Measurements from ENCODE around the gene FAM209A. TPM values are rescaled to one million over a fixed set of nuclear protein-coding genes. Genes with fewer than 3 reads are reported as not detected.
"Not testable (repeated sequence)": the region's sequence is repeated elsewhere in the genome, so short reads cannot be mapped to it uniquely, and the experiment has no call there.

Gene FAM209A
- total RNA-seq, 2 experiments from 2014 or later, result 1.4 to 3.0 TPM

- Mint-ChIP-seq H3K4me1 (peaks cover 11% of the 10 kb centered on the region), H3K4me3 (no peak overlapping the region), H3K36me3 (ENCODE audit: low read depth) (peaks cover 76% of the 10 kb centered on the region), H3K27me3 (no peaks in the 10 kb centered on the region), H3K27ac (no peak overlapping the region), H3K9me3 (peaks cover 10% of the 10 kb centered on the region)
- no peak for DNase-seq
- POLR2A ChIA-PET, result no interaction called here
- CTCF ChIA-PET, result no interaction called here
These were observed 6.4 kb upstream of the FAM209A start for GRCh38 chr20:56518126-56518525.

- no peak for DNase-seq
- ChIA-PET POLR2A (no interaction called here), CTCF (interaction anchor here (0.8 kb wide), 1 partner anchor 122 kb away, joined by 3 read pairs; no protein-coding TSS in a partner anchor)
- Mint-ChIP-seq H3K27me3 (no peaks in the 10 kb centered on the region), H3K4me1 (peaks cover 14% of the 10 kb centered on the region), H3K36me3 (ENCODE audit: low read depth) (peaks cover 71% of the 10 kb centered on the region), H3K27ac (no peak overlapping the region), H3K9me3 (peaks cover 10% of the 10 kb centered on the region), H3K4me3 (no peak overlapping the region)
These were observed 5.7 kb upstream of the FAM209A start for GRCh38 chr20:56518721-56519398.

- CTCF ChIA-PET, result no interaction called here
- H3K27ac Mint-ChIP-seq, result no peak overlapping the region
- H3K27me3 Mint-ChIP-seq, result no peaks in the 10 kb centered on the region
- peaks cover 14% of the 10 kb centered on the region for H3K4me1 Mint-ChIP-seq
- H3K36me3 Mint-ChIP-seq (ENCODE audit: low read depth), result peaks cover 71% of the 10 kb centered on the region
- no peak overlapping the region for H3K4me3 Mint-ChIP-seq
- peaks cover 10% of the 10 kb centered on the region for H3K9me3 Mint-ChIP-seq
- POLR2A ChIA-PET, result no interaction called here
- no peak for DNase-seq
These were observed 5.0 kb upstream of the FAM209A start for GRCh38 chr20:56519551-56519950.

- Mint-ChIP-seq H3K27me3 (no peaks in the 10 kb centered on the region), H3K4me1 (peaks cover 14% of the 10 kb centered on the region), H3K36me3 (ENCODE audit: low read depth) (peaks cover 68% of the 10 kb centered on the region), H3K4me3 (no peak overlapping the region), H3K9me3 (peaks cover 10% of the 10 kb centered on the region), H3K27ac (no peak overlapping the region)
- no peak for DNase-seq
- ChIA-PET POLR2A (no interaction called here), CTCF (no interaction called here)
These were observed 4.4 kb upstream of the FAM209A start for GRCh38 chr20:56520180-56520579.

- CTCF ChIA-PET, H3K4me3 Mint-ChIP-seq, POLR2A ChIA-PET, DNase-seq, H3K27me3 Mint-ChIP-seq, H3K27ac Mint-ChIP-seq: not testable (repeated sequence)
- Mint-ChIP-seq H3K4me1 (peaks cover 14% of the 10 kb centered on the region), H3K9me3 (peaks cover 10% of the 10 kb centered on the region), H3K36me3 (ENCODE audit: low read depth) (peaks cover 63% of the 10 kb centered on the region)
These were observed 3.7 kb upstream of the FAM209A start for GRCh38 chr20:56520746-56521354.

GRCh38 chr20:56522311-56522710 is 2.2 kb upstream of the FAM209A start:
- Mint-ChIP-seq H3K27ac (no peak overlapping the region), H3K4me1 (peaks cover 14% of the 10 kb centered on the region), H3K4me3 (no peak overlapping the region), H3K27me3 (no peaks in the 10 kb centered on the region), H3K9me3 (peaks cover 10% of the 10 kb centered on the region), H3K36me3 (ENCODE audit: low read depth) (peaks cover 49% of the 10 kb centered on the region)
- ChIA-PET POLR2A (no interaction called here), CTCF (no interaction called here)
- no peak for DNase-seq

- H3K4me3 Mint-ChIP-seq, result no peak overlapping the region
- H3K27me3 Mint-ChIP-seq, result no peaks in the 10 kb centered on the region
- no peak for DNase-seq
- no peak overlapping the region for H3K27ac Mint-ChIP-seq
- ChIA-PET POLR2A (no interaction called here), CTCF (no interaction called here)
- no peaks in the 10 kb centered on the region for H3K36me3 Mint-ChIP-seq (ENCODE audit: low read depth)
- H3K9me3 Mint-ChIP-seq, result no peaks in the 10 kb centered on the region
- H3K4me1 Mint-ChIP-seq, result peaks cover 8% of the 10 kb centered on the region
These were observed 3.0 kb downstream of the FAM209A start for GRCh38 chr20:56527521-56527920.

GRCh38 chr20:56532946-56533345 is 8.4 kb downstream of the FAM209A start, which contains the start of gene FAM209B:
TSS of gene FAM209B (plus strand) at chr20:56533246. CDS start at chr20:56533342, 96 bp downstream.
- H3K36me3 Mint-ChIP-seq (ENCODE audit: low read depth); DNase-seq; H3K27me3 Mint-ChIP-seq; POLR2A ChIA-PET; H3K9me3 Mint-ChIP-seq; H3K4me3 Mint-ChIP-seq; H3K4me1 Mint-ChIP-seq; H3K27ac Mint-ChIP-seq: not testable (repeated sequence)
- CTCF ChIA-PET, result interaction anchor here (1.0 kb wide), 1 partner anchor 138 kb away, joined by 3 read pairs; no protein-coding TSS in a partner anchor

- POLR2A ChIA-PET, result no interaction called here
- Mint-ChIP-seq H3K27ac (no peak overlapping the region), H3K36me3 (ENCODE audit: low read depth) (no peaks in the 10 kb centered on the region), H3K27me3 (no peaks in the 10 kb centered on the region), H3K4me3 (no peak overlapping the region), H3K4me1 (peaks cover 11% of the 10 kb centered on the region), H3K9me3 (no peaks in the 10 kb centered on the region)
- CTCF ChIA-PET, result no interaction called here
- DNase-seq, result no peak
These were observed 13.5 kb downstream of the FAM209A start for GRCh38 chr20:56537997-56538396.

- H3K36me3 Mint-ChIP-seq (ENCODE audit: low read depth), result no peaks in the 10 kb centered on the region
- H3K4me3 Mint-ChIP-seq, result no peak overlapping the region
- no peak overlapping the region for H3K27ac Mint-ChIP-seq
- ChIA-PET POLR2A (no interaction called here), CTCF (interaction anchor here (1.0 to 1.2 kb wide), 2 partner anchors 10 to 15 kb away, joined by 3 to 5 read pairs; no protein-coding TSS in a partner anchor)
- H3K9me3 Mint-ChIP-seq, result no peaks in the 10 kb centered on the region
- no peak for DNase-seq
- peaks cover 10% of the 10 kb centered on the region for H3K4me1 Mint-ChIP-seq
- H3K27me3 Mint-ChIP-seq, result peaks cover 1% of the 10 kb centered on the region
These were observed 15.9 kb downstream of the FAM209A start for GRCh38 chr20:56540415-56540814.

GRCh38 chr20:56542489-56543030 is 18.0 kb downstream of the FAM209A start:
- no peak overlapping the region for H3K27ac Mint-ChIP-seq
- DNase-seq, result no peak
- H3K4me3 Mint-ChIP-seq, result no peak overlapping the region
- H3K9me3 Mint-ChIP-seq, result no peaks in the 10 kb centered on the region
- ChIA-PET CTCF (interaction anchor here (0.8 kb wide), 1 partner anchor 8 kb away, joined by 3 read pairs; no protein-coding TSS in a partner anchor), POLR2A (no interaction called here)
- H3K4me1 Mint-ChIP-seq, result peaks cover 6% of the 10 kb centered on the region
- H3K27me3 Mint-ChIP-seq, result peaks cover 1% of the 10 kb centered on the region
- H3K36me3 Mint-ChIP-seq (ENCODE audit: low read depth), result no peaks in the 10 kb centered on the region

GRCh38 chr20:56551571-56551970 is 27.0 kb downstream of the FAM209A start:
- DNase-seq, result no peak
- Mint-ChIP-seq H3K36me3 (ENCODE audit: low read depth) (no peaks in the 10 kb centered on the region), H3K4me1 (peaks cover 8% of the 10 kb centered on the region), H3K4me3 (no peak overlapping the region), H3K27ac (no peak overlapping the region), H3K9me3 (no peaks in the 10 kb centered on the region), H3K27me3 (no peaks in the 10 kb centered on the region)
- POLR2A ChIA-PET, result no interaction called here
- CTCF ChIA-PET, result interaction anchor here (0.7 to 2.6 kb wide), 7 partner anchors 8 to 781 kb away, joined by 3 to 10 read pairs (median 4); no protein-coding TSS in a partner anchor

- no peaks in the 10 kb centered on the region for H3K9me3 Mint-ChIP-seq
- no peaks in the 10 kb centered on the region for H3K36me3 Mint-ChIP-seq (ENCODE audit: low read depth)
- no peak overlapping the region for H3K4me3 Mint-ChIP-seq
- no peak for DNase-seq
- H3K4me1 Mint-ChIP-seq, result peaks cover 8% of the 10 kb centered on the region
- ChIA-PET CTCF (no interaction called here), POLR2A (no interaction called here)
- no peak overlapping the region for H3K27ac Mint-ChIP-seq
- H3K27me3 Mint-ChIP-seq, result no peaks in the 10 kb centered on the region
These were observed 28.5 kb downstream of the FAM209A start for GRCh38 chr20:56552911-56553629.

Measured in activated CD4-positive, alpha-beta memory T cell treated with anti-CD3 and anti-CD28 coated beads, Interleukin-2, amount 10 ng/mL, durations not matched to agents 7 days and 5 days (primary cell).